Activated CD8-positive, alpha-beta T cell treated with anti-CD3 and anti-CD28 coated beads for 36 hours (primary cell): ENCODE results near the gene ACP3. TPM values are rescaled to one million over a fixed set of nuclear protein-coding genes. Genes with fewer than 3 reads are reported as not detected.

Experiments used
- ATAC-seq: fragments of 200-7000 bp; cut with Tn5 transposase; one replicate; pipeline ENCODE4 v1.10.0; 2021; ENCODE audit warnings: mild to moderate bottlenecking, moderate library complexity
- CTCF ChIA-PET: fragments of 350-600 bp; sonication (Branson Sonifier 250); formaldehyde crosslinking; loops from one replicate; lab custom pipeline; 2021; ENCODE audit warnings: antibody characterized with exemption; lab: Charles Lee
- POLR2A ChIA-PET: fragments of 350-600 bp; sonication (Branson Sonifier 250); formaldehyde crosslinking; loops from one replicate; lab custom pipeline; 2021; ENCODE audit warnings: antibody characterized with exemption; lab: Charles Lee
- DNase-seq: peaks from one replicate; pipeline ENCODE4 v3.0.0-alpha.2; 2020
- H3K27ac Mint-ChIP-seq: one replicate; pipeline ENCODE4 v1.8.0; 2021; ENCODE audit warnings: mild to moderate bottlenecking, mixed read lengths
- H3K27me3 Mint-ChIP-seq: one replicate; pipeline ENCODE4 v1.8.0; 2021; ENCODE audit warnings: mixed read lengths
- H3K36me3 Mint-ChIP-seq: one replicate; pipeline ENCODE4 v1.8.0; 2021; ENCODE audit warnings: low read depth, mixed read lengths
- H3K4me1 Mint-ChIP-seq: one replicate; pipeline ENCODE4 v1.8.0; 2021; ENCODE audit warnings: low read depth, mixed read lengths
- H3K4me3 Mint-ChIP-seq: one replicate; pipeline ENCODE4 v1.8.0; 2021; ENCODE audit warnings: mild to moderate bottlenecking, moderate library complexity, mixed read lengths
- H3K9me3 Mint-ChIP-seq: one replicate; pipeline ENCODE4 v1.8.0; 2021; ENCODE audit warnings: mixed read lengths
- intact Hi-C: fragments of 100-400 bp; cut with micrococcal nuclease; formaldehyde crosslinking; loops from one replicate; pipeline ENCODE4 v1.10.0; 2022
- total RNA-seq, 2 experiments: library from RNA; stranded (reverse); gene quantifications; one replicate each; pipeline ENCODE4 v1.2.3, GENCODE V29; 2021
- TF ChIP-seq, protein P1 (sequence below): fragments of 200-600 bp; IDR thresholded peaks from one replicate; pipeline ENCODE4 v1.8.0; 2022; ENCODE audit warnings: antibody characterized with exemption, mild to moderate bottlenecking

ACP3 gene
- total RNA-seq, 2 experiments from 2014 or later: not detected

GRCh38 chr3:132286035-132286434 is 31.2 kb upstream of the ACP3 start:
- no peak overlapping the region for H3K4me3 Mint-ChIP-seq
- H3K27ac Mint-ChIP-seq: no peak overlapping the region
- DNase-seq (no peak), ATAC-seq (no peak)
- CTCF ChIA-PET: no interaction called here
- TF ChIP-seq, protein P1, sequence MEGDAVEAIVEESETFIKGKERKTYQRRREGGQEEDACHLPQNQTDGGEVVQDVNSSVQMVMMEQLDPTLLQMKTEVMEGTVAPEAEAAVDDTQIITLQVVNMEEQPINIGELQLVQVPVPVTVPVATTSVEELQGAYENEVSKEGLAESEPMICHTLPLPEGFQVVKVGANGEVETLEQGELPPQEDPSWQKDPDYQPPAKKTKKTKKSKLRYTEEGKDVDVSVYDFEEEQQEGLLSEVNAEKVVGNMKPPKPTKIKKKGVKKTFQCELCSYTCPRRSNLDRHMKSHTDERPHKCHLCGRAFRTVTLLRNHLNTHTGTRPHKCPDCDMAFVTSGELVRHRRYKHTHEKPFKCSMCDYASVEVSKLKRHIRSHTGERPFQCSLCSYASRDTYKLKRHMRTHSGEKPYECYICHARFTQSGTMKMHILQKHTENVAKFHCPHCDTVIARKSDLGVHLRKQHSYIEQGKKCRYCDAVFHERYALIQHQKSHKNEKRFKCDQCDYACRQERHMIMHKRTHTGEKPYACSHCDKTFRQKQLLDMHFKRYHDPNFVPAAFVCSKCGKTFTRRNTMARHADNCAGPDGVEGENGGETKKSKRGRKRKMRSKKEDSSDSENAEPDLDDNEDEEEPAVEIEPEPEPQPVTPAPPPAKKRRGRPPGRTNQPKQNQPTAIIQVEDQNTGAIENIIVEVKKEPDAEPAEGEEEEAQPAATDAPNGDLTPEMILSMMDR: no peak
- intact Hi-C loops: no loop called here
- no peaks in the 10 kb centered on the region for H3K4me1 Mint-ChIP-seq
- H3K27me3 Mint-ChIP-seq: peaks cover 7% of the 10 kb centered on the region
- POLR2A ChIA-PET: no interaction called here
- H3K9me3 Mint-ChIP-seq: no peaks in the 10 kb centered on the region
- H3K36me3 Mint-ChIP-seq: no peaks in the 10 kb centered on the region

- H3K9me3 Mint-ChIP-seq: no peaks in the 10 kb centered on the region
- no peaks in the 10 kb centered on the region for H3K4me1 Mint-ChIP-seq
- TF ChIP-seq, protein P1: no peak
- ChIA-PET POLR2A (no interaction called here), CTCF (no interaction called here)
- peaks cover 7% of the 10 kb centered on the region for H3K27me3 Mint-ChIP-seq
- no peaks in the 10 kb centered on the region for H3K36me3 Mint-ChIP-seq
- DNase-seq (no peak), ATAC-seq (no peak)
- H3K4me3 Mint-ChIP-seq: no peak overlapping the region
- intact Hi-C loops: no loop called here
- H3K27ac Mint-ChIP-seq: no peak overlapping the region
These were observed 28.9 kb upstream of the ACP3 start for GRCh38 chr3:132288357-132288756.

DNA sequence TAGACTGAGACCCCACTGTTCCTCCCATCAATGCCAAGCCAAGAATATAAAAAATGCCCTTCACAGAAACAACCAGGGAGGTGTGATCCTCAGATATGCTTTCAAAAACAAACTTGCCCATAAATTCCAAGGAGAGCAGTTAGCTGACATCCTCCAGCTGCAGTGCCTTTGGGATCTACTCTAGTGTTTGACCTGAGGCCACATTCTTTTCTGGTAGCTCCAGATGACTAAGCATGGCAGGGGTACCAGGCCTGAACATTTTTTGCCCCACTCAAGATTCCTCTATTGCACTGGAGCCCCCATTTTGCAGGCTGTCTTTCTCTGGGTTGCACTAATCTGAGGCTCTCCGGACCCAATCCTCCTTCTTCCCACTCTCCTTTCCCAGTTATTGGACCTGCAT is 27.9 kb upstream of the ACP3 start:
- H3K9me3 Mint-ChIP-seq: no peaks in the 10 kb centered on the region
- no peaks in the 10 kb centered on the region for H3K36me3 Mint-ChIP-seq
- ChIA-PET CTCF (no interaction called here), POLR2A (no interaction called here)
- no peak for DNase-seq
- no peaks in the 10 kb centered on the region for H3K4me1 Mint-ChIP-seq
- H3K27me3 Mint-ChIP-seq: peaks cover 7% of the 10 kb centered on the region
- ATAC-seq: no peak
- no peak overlapping the region for H3K4me3 Mint-ChIP-seq
- intact Hi-C loops: no loop called here
- TF ChIP-seq, protein P1: no peak
- H3K27ac Mint-ChIP-seq: no peak overlapping the region

DNA sequence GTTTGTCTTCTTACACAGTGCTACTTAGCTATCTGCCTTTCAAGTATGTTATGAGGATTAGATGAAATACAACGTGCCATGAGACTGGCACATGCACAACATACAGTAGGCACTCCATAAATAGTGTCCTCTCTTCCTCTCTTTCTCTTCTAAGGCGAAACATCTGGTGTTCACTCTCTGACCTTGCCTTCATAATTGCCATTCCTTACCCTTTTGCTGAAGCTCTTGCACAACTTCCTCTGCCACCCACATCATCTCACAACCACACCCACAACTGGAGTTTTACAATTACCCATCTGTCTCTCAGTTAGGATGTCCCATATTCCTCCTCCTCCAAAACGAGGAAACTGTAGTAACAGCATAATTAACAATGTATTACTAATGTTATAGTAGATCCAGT is 26.4 kb upstream of the ACP3 start:
- no peak for DNase-seq
- H3K27ac Mint-ChIP-seq: no peak overlapping the region

DNA sequence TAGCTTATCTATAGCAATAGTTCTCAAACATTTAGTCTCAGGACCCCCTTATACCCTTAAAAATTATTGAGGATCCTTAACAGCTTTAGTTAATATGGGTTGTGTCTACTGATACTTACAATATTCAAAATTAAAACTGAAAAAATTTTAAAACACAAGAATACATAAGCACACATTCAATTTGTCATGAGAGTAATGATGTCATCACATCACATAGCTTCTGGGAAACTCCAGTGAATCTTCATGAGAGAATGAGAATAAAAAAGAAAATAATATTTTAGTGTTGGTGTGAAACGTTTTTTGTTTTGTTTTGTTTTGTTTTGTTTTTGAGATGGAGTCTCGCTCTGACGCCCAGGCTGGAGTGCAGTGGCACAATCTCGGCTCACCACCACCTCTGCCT is 25.2 kb upstream of the ACP3 start:
- TF ChIP-seq, protein P1: no peak
- DNase-seq: no peak
- Mint-ChIP-seq H3K9me3 (no peaks in the 10 kb centered on the region), H3K4me1 (no peaks in the 10 kb centered on the region), H3K27ac (no peak overlapping the region), H3K36me3 (no peaks in the 10 kb centered on the region), H3K4me3 (no peak overlapping the region), H3K27me3 (peaks cover 7% of the 10 kb centered on the region)
- POLR2A ChIA-PET: no interaction called here
- CTCF ChIA-PET: no interaction called here
- ATAC-seq: no peak
- intact Hi-C loops: no loop called here

More for the DNA sequence above, 26.4 kb upstream of the ACP3 start:
- intact Hi-C loops: no loop called here
- Mint-ChIP-seq H3K36me3 (no peaks in the 10 kb centered on the region), H3K4me1 (no peaks in the 10 kb centered on the region), H3K9me3 (no peaks in the 10 kb centered on the region), H3K27me3 (peaks cover 7% of the 10 kb centered on the region), H3K4me3 (no peak overlapping the region)
- TF ChIP-seq, protein P1: no peak
- CTCF ChIA-PET: no interaction called here
- no peak for ATAC-seq
- POLR2A ChIA-PET: no interaction called here
